Panc1 (cell line): ENCODE data around the gene CCDC77. TPM values are rescaled to one million over a fixed set of nuclear protein-coding genes. Genes with fewer than 3 reads are reported as not detected.

Experiments
- ATAC-seq: fragments of 200-7000 bp; cut with Tn5 transposase; 2 replicates; pipeline ENCODE4 v1.9.1; 2020; ENCODE audit warnings: mild to moderate bottlenecking, moderate library complexity
- BruUV-seq: library from RNA; stranded (reverse); fragments of 400-500 nt; replicated peaks from 2 replicates; lab custom pipeline; 2021; lab: Mats Ljungman, UMichigan
- CTCF ChIA-PET: fragments of 300-600 bp; sonication (Branson Sonifier 250); formaldehyde crosslinking; loops from one replicate; lab custom pipeline; 2022; ENCODE audit warnings: antibody characterized with exemption; lab: Charles Lee
- POLR2A ChIA-PET: fragments of 300-600 bp; sonication (Branson Sonifier 250); formaldehyde crosslinking; loops from one replicate; lab custom pipeline; 2022; ENCODE audit warnings: antibody characterized with exemption; lab: Charles Lee
- DNase-seq: peaks from one replicate; pipeline ENCODE4 v3.0.0-alpha.2; 2010; ENCODE audit warnings: low read depth, low spot score
- H3K27ac ChIP-seq: 2 replicates; pipeline ENCODE4 v1.5.1; 2011; ENCODE audit warnings: mild to moderate bottlenecking, low read length, inconsistent platforms
- H3K27me3 ChIP-seq: fragments of 200-500 bp; sonication (Bioruptor generic); 2 replicates; pipeline ENCODE4 v1.6.0; 2014; ENCODE audit warnings: low read length, inconsistent platforms; ENCODE audit not compliant: control insufficient read depth, insufficient read depth
- H3K36me3 ChIP-seq: fragments of 200-500 bp; sonication (Bioruptor generic); 2 replicates; pipeline ENCODE4 v1.5.1; 2014; ENCODE audit warnings: inconsistent platforms, mild to moderate bottlenecking, low read length, moderate library complexity; ENCODE audit not compliant: control insufficient read depth, insufficient read depth
- H3K4me1 ChIP-seq: 2 replicates; pipeline ENCODE4 v1.5.1; 2011; ENCODE audit warnings: inconsistent platforms, mild to moderate bottlenecking, low read length, moderate library complexity; ENCODE audit not compliant: control insufficient read depth, insufficient read depth
- H3K4me3 ChIP-seq, 2 experiments: 2 replicates each; pipeline ENCODE4 v1.5.1; 2011 to 2012; ENCODE audit warnings: low read depth in 2 of 2, low read length in 2 of 2, mild to moderate bottlenecking in 2 of 2, inconsistent platforms in 1 of 2, moderate library complexity in 1 of 2
- H3K9me3 ChIP-seq: fragments of 200-500 bp; sonication (Bioruptor generic); 2 replicates; pipeline ENCODE4 v1.5.1; 2014; ENCODE audit warnings: low read depth, mild to moderate bottlenecking, inconsistent platforms, low read length, moderate library complexity; ENCODE audit not compliant: control insufficient read depth, insufficient read depth
- POLR2AphosphoS5 ChIP-seq: IDR thresholded peaks from 2 replicates; pipeline ENCODE4 v1.6.1; 2012; ENCODE audit warnings: mild to moderate bottlenecking, low read depth, low read length, moderate library complexity
- SIN3A ChIP-seq: IDR thresholded peaks from 2 replicates; pipeline ENCODE4 v1.6.1; 2012; ENCODE audit warnings: low read depth, mild to moderate bottlenecking, low read length, moderate library complexity, borderline replicate concordance; ENCODE audit not compliant: insufficient read depth
- TCF7L2 ChIP-seq: IDR thresholded peaks from 2 replicates; pipeline ENCODE4 v1.6.1; 2011; ENCODE audit warnings: mild to moderate bottlenecking, low read depth, low read length, inconsistent platforms
- in situ Hi-C: cut with HindIII; loops from 2 replicates; pipeline ENCODE4 v1.10.0; 2016; ENCODE audit warnings: low sequenced_read_pairs, low pct_unique_long_range_greater_than_20kb
- intact Hi-C: fragments of 100-400 bp; cut with micrococcal nuclease; formaldehyde crosslinking; loops from one replicate; pipeline ENCODE4 v1.10.0; 2022; ENCODE audit not compliant: unreplicated experiment
- total RNA-seq: library from RNA; stranded (reverse); gene quantifications from one replicate; pipeline ENCODE4 v1.2.1, GENCODE V29; 2021; ENCODE audit not compliant: unreplicated experiment
- TF ChIP-seq, protein P1 (sequence below): fragments of 450-650 bp; IDR thresholded peaks from 2 replicates; pipeline ENCODE4 v1.5.1; 2017; ENCODE audit warnings: mild to moderate bottlenecking
- TF ChIP-seq, protein P2 (sequence below), 2 experiments: IDR thresholded peaks; 2 replicates each; pipeline ENCODE4 v1.6.1; 2011 to 2012; ENCODE audit warnings: low read depth in 2 of 2, control low read depth in 1 of 2, low read length in 1 of 2, mild to moderate bottlenecking in 1 of 2, moderate library complexity in 1 of 2; ENCODE audit not compliant: insufficient read depth in 1 of 2

Gene CCDC77
- total RNA-seq, 1 experiment from 2014 or later: 9.8 TPM

DNA sequence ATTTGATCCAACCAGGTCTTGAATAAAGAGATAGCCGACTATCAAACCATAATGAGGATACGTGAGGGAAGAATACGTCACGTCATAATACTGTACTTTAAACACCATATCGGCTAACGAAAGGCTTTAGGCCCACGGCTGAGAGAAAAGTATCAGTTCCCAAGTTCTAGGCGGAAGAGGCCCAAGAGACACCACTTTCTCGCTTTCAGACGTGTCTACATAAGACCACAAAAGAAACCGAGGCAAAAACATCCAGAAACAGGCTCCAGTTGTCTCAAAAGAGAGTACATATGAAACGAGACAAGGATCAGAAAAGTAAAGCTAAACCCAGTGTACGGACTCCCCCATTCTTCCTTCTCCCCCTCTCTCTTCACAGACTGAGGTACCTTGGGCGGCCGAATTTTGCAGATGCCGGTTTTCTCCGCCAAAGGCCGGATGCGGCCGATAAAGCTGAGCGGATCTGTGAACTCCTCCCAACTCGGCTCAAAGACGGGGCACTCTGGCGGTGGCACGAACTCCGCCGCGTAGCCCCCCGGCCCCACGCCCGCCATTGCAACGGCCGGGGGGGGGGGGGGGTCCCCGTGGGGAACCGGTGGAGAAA is 12.8 kb upstream of the CCDC77 start:
- H3K4me1 ChIP-seq: peaks cover 5% of the 10 kb centered on the region; the same call in 1 of the 2 replicates
- intact Hi-C loops (no loop called here), in situ Hi-C loops (no loop called here)
- peak overlapping the region; percentile 70 to 90 for H3K4me3 ChIP-seq
- no peaks in the 10 kb centered on the region for H3K9me3 ChIP-seq
- no peak for DNase-seq
- CTCF ChIA-PET: no interaction called here
- H3K27ac ChIP-seq: peak overlapping the region; percentile 89
- H3K36me3 ChIP-seq: peaks cover 9% of the 10 kb centered on the region; the same call in 1 of the 2 replicates
- TF ChIP-seq, protein P1, sequence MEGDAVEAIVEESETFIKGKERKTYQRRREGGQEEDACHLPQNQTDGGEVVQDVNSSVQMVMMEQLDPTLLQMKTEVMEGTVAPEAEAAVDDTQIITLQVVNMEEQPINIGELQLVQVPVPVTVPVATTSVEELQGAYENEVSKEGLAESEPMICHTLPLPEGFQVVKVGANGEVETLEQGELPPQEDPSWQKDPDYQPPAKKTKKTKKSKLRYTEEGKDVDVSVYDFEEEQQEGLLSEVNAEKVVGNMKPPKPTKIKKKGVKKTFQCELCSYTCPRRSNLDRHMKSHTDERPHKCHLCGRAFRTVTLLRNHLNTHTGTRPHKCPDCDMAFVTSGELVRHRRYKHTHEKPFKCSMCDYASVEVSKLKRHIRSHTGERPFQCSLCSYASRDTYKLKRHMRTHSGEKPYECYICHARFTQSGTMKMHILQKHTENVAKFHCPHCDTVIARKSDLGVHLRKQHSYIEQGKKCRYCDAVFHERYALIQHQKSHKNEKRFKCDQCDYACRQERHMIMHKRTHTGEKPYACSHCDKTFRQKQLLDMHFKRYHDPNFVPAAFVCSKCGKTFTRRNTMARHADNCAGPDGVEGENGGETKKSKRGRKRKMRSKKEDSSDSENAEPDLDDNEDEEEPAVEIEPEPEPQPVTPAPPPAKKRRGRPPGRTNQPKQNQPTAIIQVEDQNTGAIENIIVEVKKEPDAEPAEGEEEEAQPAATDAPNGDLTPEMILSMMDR: no peak
- TF ChIP-seq POLR2AphosphoS5: no peak
- no peak for TF ChIP-seq TCF7L2
- TF ChIP-seq, protein P2, sequence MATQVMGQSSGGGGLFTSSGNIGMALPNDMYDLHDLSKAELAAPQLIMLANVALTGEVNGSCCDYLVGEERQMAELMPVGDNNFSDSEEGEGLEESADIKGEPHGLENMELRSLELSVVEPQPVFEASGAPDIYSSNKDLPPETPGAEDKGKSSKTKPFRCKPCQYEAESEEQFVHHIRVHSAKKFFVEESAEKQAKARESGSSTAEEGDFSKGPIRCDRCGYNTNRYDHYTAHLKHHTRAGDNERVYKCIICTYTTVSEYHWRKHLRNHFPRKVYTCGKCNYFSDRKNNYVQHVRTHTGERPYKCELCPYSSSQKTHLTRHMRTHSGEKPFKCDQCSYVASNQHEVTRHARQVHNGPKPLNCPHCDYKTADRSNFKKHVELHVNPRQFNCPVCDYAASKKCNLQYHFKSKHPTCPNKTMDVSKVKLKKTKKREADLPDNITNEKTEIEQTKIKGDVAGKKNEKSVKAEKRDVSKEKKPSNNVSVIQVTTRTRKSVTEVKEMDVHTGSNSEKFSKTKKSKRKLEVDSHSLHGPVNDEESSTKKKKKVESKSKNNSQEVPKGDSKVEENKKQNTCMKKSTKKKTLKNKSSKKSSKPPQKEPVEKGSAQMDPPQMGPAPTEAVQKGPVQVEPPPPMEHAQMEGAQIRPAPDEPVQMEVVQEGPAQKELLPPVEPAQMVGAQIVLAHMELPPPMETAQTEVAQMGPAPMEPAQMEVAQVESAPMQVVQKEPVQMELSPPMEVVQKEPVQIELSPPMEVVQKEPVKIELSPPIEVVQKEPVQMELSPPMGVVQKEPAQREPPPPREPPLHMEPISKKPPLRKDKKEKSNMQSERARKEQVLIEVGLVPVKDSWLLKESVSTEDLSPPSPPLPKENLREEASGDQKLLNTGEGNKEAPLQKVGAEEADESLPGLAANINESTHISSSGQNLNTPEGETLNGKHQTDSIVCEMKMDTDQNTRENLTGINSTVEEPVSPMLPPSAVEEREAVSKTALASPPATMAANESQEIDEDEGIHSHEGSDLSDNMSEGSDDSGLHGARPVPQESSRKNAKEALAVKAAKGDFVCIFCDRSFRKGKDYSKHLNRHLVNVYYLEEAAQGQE (IDR thresholded peaks at IDR 0.05; ENCODE audit: insufficient read depth in 1 of 2, low read depth in 2 of 2, low read length in 1 of 2): no peak
- TF ChIP-seq SIN3A: no peak
- POLR2A ChIA-PET: interaction anchor here (1.5 kb wide), 1 partner anchor 12 kb away, joined by 4 read pairs; no protein-coding TSS in a partner anchor
- H3K27me3 ChIP-seq: no peaks in the 10 kb centered on the region
- BruUV-seq: TSS peak; percentile 82
- peak; percentile 31 for ATAC-seq

DNA sequence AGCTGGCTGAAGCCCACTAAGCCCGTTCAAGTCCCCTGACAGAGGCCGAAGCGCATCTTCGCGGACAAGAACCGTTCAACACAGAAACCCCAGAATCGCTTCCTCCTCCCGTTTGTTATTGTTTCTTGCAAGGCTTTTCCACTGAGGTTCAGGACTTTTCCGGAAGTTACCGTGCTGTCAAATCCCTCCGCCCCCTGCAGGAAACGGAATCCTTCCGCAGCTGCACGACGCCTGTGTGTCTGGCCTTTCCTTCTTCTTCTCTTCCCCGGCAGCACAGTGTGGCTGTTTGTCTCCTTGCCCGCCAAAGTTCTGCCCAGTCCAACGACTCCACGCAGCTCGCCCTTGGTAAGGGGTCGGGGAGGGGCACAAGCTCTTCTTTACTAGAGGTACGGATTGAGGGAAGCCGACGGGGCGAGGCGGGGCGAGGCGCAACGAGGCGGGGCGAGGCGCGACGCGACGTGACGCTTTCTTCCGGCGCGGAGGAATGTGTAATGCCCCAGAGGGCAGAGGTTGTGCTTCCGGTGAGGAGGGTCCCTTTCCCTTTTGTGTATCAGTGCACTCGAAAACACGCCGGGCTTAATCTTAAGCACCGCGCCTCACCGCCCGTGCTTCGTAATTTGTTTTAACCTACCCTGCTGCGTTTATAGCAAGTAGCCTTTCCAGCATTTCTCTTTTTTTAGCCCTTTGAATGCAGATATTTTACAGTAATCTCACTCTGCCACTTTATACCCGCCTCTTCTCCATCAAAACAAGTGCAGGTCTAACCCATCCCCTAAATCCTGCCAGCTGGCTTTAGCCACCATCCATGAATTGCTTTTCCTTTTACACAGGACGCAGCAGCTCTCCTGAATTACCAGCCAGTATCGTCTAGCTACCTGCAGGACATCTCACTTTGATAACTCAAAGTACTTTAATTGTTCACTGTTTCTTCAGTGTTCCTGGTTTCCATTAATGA is 12.0 kb upstream of the CCDC77 start, which contains the start of gene KDM5A:
Gene KDM5A, minus strand, starts transcription at position 179 of the 955 bp plus-strand sequence. CDS start 229 bp downstream, outside the sequence.
- ChIA-PET POLR2A (interaction anchor here (1.5 kb wide), 1 partner anchor 12 kb away, joined by 4 read pairs; no protein-coding TSS in a partner anchor), CTCF (no interaction called here)
- intact Hi-C loops (no loop called here), in situ Hi-C loops (no loop called here)
- Histone ChIP-seq H3K4me3 (peak within 1 kb of the TSS; percentile 70 to 90), H3K9me3 (no peaks in the 10 kb centered on the region), H3K4me1 (peaks cover 5% of the 10 kb centered on the region; the same call in 1 of the 2 replicates), H3K27ac (peak within 1 kb of the TSS; percentile 94), H3K36me3 (peaks cover 9% of the 10 kb centered on the region; the same call in 1 of the 2 replicates), H3K27me3 (no peaks in the 10 kb centered on the region)
- no TSS peak for BruUV-seq
- TF ChIP-seq POLR2AphosphoS5 (peak; percentile 72), TCF7L2 (no peak), SIN3A (peak; percentile 81; the same call in 1 of the 2 replicates)
- TF ChIP-seq, protein P2 (IDR thresholded peaks at IDR 0.05; ENCODE audit: insufficient read depth in 1 of 2, low read depth in 2 of 2, low read length in 1 of 2): no peak
- TF ChIP-seq, protein P1: no peak
- DNase-seq (peak; percentile 68), ATAC-seq (peak; percentile 98)
